ENCODE data around the gene GABRA4.

GABRA4 gene

DNA sequence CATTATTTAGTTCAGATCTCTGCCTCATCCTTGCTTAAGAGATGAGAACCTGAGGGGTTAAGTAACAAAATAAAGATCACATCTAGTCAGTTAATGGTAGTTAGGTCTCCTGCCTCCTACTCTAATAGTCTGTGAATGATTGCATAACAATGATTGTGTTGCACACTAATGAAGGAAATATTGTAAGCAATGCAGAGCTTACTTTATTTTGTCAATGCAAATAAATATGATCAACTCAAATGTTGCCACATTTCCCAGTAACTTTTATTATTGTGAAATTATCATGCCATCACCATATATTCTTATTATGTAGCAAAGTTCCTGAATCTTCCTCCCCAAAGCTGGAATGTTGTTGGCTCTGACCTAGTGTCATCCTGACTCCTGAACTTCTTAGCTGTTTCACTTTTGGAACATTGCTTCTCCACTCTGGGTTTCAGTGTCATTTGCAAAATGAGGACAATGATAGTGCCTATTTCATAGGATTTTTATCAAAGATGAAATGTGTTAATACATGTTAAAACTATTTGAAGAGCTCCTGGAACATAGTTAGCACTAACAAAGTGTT lies 17.0 kb upstream of the GABRA4 start:
- TF ChIP-seq, protein P1, sequence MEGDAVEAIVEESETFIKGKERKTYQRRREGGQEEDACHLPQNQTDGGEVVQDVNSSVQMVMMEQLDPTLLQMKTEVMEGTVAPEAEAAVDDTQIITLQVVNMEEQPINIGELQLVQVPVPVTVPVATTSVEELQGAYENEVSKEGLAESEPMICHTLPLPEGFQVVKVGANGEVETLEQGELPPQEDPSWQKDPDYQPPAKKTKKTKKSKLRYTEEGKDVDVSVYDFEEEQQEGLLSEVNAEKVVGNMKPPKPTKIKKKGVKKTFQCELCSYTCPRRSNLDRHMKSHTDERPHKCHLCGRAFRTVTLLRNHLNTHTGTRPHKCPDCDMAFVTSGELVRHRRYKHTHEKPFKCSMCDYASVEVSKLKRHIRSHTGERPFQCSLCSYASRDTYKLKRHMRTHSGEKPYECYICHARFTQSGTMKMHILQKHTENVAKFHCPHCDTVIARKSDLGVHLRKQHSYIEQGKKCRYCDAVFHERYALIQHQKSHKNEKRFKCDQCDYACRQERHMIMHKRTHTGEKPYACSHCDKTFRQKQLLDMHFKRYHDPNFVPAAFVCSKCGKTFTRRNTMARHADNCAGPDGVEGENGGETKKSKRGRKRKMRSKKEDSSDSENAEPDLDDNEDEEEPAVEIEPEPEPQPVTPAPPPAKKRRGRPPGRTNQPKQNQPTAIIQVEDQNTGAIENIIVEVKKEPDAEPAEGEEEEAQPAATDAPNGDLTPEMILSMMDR (IDR thresholded peaks at IDR 0.05), result no peak
- Mint-ChIP-seq H3K9me3 (peaks cover 4% of the 10 kb centered on the region), H3K4me3 (no peak overlapping the region), H3K36me3 (ENCODE audit: low read depth) (no peaks in the 10 kb centered on the region), H3K27ac (no peak overlapping the region), H3K4me1 (no peaks in the 10 kb centered on the region), H3K27me3 (ENCODE audit: low read depth, poor library complexity) (no peaks in the 10 kb centered on the region)
- no peak for DNase-seq

DNA sequence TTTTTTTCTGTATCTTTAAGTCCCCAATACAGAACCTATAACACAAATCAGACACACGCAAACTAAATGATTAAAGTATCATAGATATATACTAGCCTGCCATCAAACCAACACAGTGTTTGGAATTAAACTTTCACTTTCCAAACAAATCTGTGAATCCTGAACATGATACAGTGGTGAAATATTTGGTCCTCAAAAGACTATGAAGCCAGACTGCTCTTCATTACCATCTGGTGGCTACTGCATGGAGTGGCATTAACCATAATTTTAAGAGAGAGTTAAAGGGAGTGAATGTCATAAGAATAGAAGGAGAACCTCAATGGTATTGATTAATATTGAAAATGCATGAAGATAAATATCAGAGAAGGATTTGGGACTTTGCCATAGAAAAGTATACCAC lies 9.2 kb upstream of the GABRA4 start:
- no peak overlapping the region for H3K4me3 Mint-ChIP-seq
- DNase-seq, result no peak
- no peaks in the 10 kb centered on the region for H3K4me1 Mint-ChIP-seq
- H3K36me3 Mint-ChIP-seq (ENCODE audit: low read depth), result no peaks in the 10 kb centered on the region
- peaks cover 10% of the 10 kb centered on the region for H3K27me3 Mint-ChIP-seq (ENCODE audit: low read depth, poor library complexity)
- no peak overlapping the region for H3K27ac Mint-ChIP-seq
- TF ChIP-seq, protein P1 (IDR thresholded peaks at IDR 0.05), result no peak
- no peaks in the 10 kb centered on the region for H3K9me3 Mint-ChIP-seq

DNA sequence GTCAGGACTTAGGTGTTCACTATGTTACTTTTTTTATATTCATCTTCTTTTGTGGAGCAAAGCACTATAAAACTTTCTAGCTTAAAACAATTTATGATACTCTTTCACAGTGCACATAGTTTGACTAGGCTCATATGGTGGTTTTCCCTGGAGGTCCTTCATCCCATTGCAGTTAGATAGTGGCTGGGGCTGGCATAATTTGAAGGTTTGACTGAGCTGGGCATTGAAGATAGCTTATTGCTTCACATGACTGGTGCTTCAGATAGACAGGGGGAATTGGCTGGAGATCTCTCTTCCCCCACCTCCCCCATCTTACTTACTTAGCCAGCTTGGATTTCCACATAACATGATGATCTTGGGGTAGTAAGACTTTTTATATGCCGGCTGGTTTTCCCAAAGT lies 7.0 kb upstream of the GABRA4 start:
- no peaks in the 10 kb centered on the region for H3K36me3 Mint-ChIP-seq (ENCODE audit: low read depth)
- H3K9me3 Mint-ChIP-seq, result no peaks in the 10 kb centered on the region
- H3K4me1 Mint-ChIP-seq, result no peaks in the 10 kb centered on the region
- no peak for DNase-seq
- H3K27me3 Mint-ChIP-seq (ENCODE audit: low read depth, poor library complexity), result peaks cover 31% of the 10 kb centered on the region
- TF ChIP-seq, protein P1 (IDR thresholded peaks at IDR 0.05), result no peak
- H3K27ac Mint-ChIP-seq, result no peak overlapping the region
- no peak overlapping the region for H3K4me3 Mint-ChIP-seq

DNA sequence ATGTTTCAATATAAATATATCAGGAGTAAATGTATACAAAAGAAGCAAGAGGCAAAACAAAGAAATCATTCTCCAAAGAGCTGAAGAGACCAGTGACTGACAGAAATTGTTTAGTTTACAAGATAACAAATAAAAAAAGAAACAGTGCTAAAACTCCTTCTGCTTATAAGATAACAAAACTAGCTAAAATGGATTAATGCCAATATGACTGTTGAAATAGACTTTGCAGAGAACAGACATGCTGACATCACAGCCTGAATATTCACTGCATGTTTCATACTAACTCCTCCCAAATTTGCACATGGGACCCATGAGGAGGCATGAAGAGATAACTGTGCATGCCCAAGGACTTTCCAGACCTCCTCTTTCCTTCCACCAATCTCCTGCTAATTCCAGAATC lies 6.2 kb upstream of the GABRA4 start:
- H3K4me3 Mint-ChIP-seq, result no peak overlapping the region

DNA sequence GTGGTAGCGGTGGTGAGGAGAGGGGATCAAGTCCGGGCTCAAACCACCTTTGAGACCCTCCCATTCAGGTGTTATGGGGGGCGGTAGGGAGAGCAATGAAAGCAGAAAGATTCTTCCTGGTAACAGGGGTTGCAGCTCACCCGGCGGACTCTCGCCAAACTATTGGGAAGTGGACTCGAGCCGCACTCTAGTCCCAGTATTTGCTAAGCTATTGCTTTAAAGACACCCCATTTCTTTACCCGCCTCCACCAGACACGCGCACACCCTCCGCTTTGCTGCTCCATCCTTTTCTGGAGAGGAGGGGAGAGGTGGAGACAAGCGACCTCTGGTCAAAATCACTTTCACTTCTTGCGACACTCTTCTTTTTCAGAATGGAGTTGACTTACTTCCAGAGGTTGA lies 625 bp upstream of the GABRA4 start:
- H3K36me3 Mint-ChIP-seq (ENCODE audit: low read depth), result no peaks in the 10 kb centered on the region
- H3K27ac Mint-ChIP-seq, result no peak overlapping the region
- TF ChIP-seq, protein P1 (IDR thresholded peaks at IDR 0.05), result no peak
- peak; percentile 6 for DNase-seq
- H3K9me3 Mint-ChIP-seq, result no peaks in the 10 kb centered on the region
- peak overlapping the region; percentile 80 for H3K4me3 Mint-ChIP-seq
- peaks cover 22% of the 10 kb centered on the region for H3K4me1 Mint-ChIP-seq
- H3K27me3 Mint-ChIP-seq (ENCODE audit: low read depth, poor library complexity), result peaks cover 75% of the 10 kb centered on the region

More for the DNA sequence above, 6.2 kb upstream of the GABRA4 start:
- Mint-ChIP-seq H3K4me1 (no peaks in the 10 kb centered on the region), H3K27ac (no peak overlapping the region), H3K9me3 (no peaks in the 10 kb centered on the region), H3K27me3 (ENCODE audit: low read depth, poor library complexity) (peaks cover 40% of the 10 kb centered on the region), H3K36me3 (ENCODE audit: low read depth) (no peaks in the 10 kb centered on the region)
- TF ChIP-seq, protein P1 (IDR thresholded peaks at IDR 0.05), result no peak
- no peak for DNase-seq

DNA sequence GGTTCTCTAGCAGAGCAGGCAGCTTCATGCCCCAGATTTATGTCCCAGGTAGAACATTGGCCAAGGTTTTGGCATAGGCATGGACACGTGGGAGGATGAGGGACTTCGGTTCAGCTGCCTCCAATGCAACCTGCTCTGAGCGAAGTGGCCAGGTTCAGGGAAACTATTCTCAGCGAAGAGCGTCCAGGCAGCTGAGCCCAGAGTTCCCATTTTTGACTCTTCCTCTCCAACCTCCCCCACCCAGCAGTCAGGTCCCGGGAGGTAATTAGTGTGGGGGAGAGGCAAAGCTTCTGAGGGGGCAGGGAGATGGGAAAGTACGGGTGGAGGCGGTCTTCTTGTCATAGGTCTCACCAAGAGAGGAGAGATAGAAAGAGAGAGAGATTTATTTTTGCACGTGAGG lies 1.0 kb downstream of the GABRA4 start:
- Mint-ChIP-seq H3K27ac (peak overlapping the region; percentile 49), H3K4me1 (peaks cover 22% of the 10 kb centered on the region), H3K9me3 (no peaks in the 10 kb centered on the region), H3K4me3 (peak overlapping the region; percentile 80), H3K36me3 (ENCODE audit: low read depth) (no peaks in the 10 kb centered on the region), H3K27me3 (ENCODE audit: low read depth, poor library complexity) (peaks cover 70% of the 10 kb centered on the region)
- peak; percentile 5 for DNase-seq
- TF ChIP-seq, protein P1 (IDR thresholded peaks at IDR 0.05), result no peak

Measured in nephron progenitor cell (in vitro differentiated cells).